BJ (cell line): ENCODE results near the gene LIN28A. TPM values are rescaled to one million over a fixed set of nuclear protein-coding genes. Genes with fewer than 3 reads are reported as not detected.
A peak's percentile ranks its signal among the peaks of the same experiment; 100 is the strongest.

Experiments used
- CTCF ChIA-PET: fragments of 350-600 bp; formaldehyde crosslinking; extraction: SDS; loops from one replicate; lab custom pipeline; 2021; ENCODE audit warnings: antibody characterized with exemption, inconsistent platforms; lab: Yijun Ruan, JAX
- POLR2A ChIA-PET: fragments of 300-600 bp; sonication (Branson Sonifier 250); formaldehyde crosslinking; extraction: SDS; loops from one replicate; lab custom pipeline; 2021; ENCODE audit warnings: antibody characterized with exemption; lab: Charles Lee
- DNase-seq: peaks from one replicate; pipeline ENCODE4 v3.0.0-alpha.2; 2011; ENCODE audit warnings: low read depth
- H3K27me3 ChIP-seq: 2 replicates; pipeline ENCODE4 v1.6.0; 2011; ENCODE audit warnings: low read length; ENCODE audit not compliant: control insufficient read depth, insufficient read depth
- H3K36me3 ChIP-seq: 2 replicates; pipeline ENCODE4 v1.5.1; 2011; ENCODE audit warnings: low read length; ENCODE audit not compliant: control insufficient read depth, insufficient read depth
- H3K4me3 ChIP-seq: 2 replicates; pipeline ENCODE4 v1.5.1; 2011; ENCODE audit warnings: low read depth, mild to moderate bottlenecking, control low read depth, low read length
- polyA minus RNA-seq: library from RNA; depleted of rRNA, polyadenylated mRNA; stranded (reverse); fragments of >200 nt; gene quantifications from 2 replicates; pipeline ENCODE4 v1.2.3, GENCODE V29; 2011; rRNA and poly(A)+ RNA removed
- polyA plus RNA-seq: library from polyadenylated mRNA; depleted of rRNA; stranded (reverse); fragments of >200 nt; gene quantifications from 2 replicates; pipeline ENCODE4 v1.2.3, GENCODE V29; 2011; rRNA removed
- TF ChIP-seq, protein P1 (sequence below): IDR thresholded peaks from 2 replicates; pipeline ENCODE4 v1.5.1; 2011; ENCODE audit warnings: low read depth, mild to moderate bottlenecking, control low read depth, inconsistent platforms, low read length, moderate library complexity; ENCODE audit not compliant: insufficient read depth

LIN28A gene, protein sequence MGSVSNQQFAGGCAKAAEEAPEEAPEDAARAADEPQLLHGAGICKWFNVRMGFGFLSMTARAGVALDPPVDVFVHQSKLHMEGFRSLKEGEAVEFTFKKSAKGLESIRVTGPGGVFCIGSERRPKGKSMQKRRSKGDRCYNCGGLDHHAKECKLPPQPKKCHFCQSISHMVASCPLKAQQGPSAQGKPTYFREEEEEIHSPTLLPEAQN
- polyA plus RNA-seq (not detected in 2 replicates), polyA minus RNA-seq (not detected in 2 replicates)

DNA sequence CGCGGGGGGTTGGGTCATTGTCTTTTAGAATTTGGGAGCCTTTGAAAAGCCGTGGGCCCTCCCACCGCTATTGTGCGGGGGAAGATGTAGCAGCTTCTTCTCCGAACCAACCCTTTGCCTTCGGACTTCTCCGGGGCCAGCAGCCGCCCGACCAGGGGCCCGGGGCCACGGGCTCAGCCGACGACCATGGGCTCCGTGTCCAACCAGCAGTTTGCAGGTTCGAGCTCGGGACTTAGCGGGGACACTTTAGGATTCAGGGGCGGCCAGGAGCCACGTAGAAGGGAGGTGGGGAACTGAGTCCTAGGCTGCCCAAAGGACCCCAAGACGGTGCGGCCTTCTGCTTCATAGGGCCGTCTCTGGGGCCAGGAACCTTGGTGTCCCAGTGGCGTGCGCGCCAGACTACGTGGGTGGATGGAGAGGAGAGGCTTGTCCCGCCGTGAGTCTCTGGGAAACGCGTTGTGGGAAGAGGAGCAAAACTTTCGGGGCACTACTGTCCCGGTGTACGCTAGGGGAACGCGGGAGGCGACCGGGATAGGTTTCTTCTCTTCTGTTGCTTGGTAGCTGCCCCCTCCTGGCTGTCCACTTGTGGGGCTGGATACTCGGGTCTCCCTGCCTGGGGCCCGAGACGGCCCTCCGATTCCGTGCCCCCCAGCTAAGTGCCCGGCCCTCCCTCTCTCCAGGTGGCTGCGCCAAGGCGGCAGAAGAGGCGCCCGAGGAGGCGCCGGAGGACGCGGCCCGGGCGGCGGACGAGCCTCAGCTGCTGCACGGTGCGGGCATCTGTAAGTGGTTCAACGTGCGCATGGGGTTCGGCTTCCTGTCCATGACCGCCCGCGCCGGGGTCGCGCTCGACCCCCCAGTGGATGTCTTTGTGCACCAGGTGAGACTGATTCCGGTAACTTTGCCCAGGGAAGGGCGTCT, at the start of gene LIN28A:
Gene LIN28A, plus strand, starts transcription at position 112 of the 918 bp plus-strand sequence. Its CDS starts 75 bp downstream, at position 187.
- Histone ChIP-seq H3K27me3 (peaks cover 37% of the 10 kb centered on the region), H3K36me3 (no peaks in the 10 kb centered on the region), H3K4me3 (no peak within 1 kb of the TSS)
- no peak for DNase-seq
- POLR2A ChIA-PET: no interaction called here
- CTCF ChIA-PET: interaction anchor here (1.2 kb wide), 1 partner anchor 16 kb away, joined by 3 read pairs; no protein-coding TSS in a partner anchor
- TF ChIP-seq, protein P1, sequence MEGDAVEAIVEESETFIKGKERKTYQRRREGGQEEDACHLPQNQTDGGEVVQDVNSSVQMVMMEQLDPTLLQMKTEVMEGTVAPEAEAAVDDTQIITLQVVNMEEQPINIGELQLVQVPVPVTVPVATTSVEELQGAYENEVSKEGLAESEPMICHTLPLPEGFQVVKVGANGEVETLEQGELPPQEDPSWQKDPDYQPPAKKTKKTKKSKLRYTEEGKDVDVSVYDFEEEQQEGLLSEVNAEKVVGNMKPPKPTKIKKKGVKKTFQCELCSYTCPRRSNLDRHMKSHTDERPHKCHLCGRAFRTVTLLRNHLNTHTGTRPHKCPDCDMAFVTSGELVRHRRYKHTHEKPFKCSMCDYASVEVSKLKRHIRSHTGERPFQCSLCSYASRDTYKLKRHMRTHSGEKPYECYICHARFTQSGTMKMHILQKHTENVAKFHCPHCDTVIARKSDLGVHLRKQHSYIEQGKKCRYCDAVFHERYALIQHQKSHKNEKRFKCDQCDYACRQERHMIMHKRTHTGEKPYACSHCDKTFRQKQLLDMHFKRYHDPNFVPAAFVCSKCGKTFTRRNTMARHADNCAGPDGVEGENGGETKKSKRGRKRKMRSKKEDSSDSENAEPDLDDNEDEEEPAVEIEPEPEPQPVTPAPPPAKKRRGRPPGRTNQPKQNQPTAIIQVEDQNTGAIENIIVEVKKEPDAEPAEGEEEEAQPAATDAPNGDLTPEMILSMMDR: no peak

DNA sequence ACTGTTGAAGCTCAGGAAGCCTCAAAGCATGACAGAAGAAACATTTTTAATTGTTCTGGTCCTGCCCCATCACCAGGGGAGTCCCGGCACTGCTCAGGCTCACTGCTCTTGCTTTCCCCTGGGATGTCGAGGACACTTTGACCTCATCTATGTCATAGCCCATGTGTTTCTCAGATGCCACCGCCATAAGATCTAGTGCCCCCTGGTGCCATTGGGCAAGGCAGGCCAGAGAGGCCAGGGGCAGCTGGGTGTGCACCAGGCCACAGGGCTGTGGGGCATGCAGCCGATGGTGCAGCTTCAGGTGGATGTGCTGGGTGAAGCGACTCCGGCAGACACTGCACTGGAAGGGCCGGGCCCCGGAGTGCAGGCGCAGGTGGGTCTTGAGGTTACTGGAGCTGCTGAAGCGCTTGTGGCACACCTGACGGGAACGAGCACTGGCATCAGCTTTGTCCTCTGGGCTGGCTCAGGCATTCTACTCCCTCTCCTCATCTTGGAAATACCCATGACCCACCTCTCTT, 49.0 kb upstream of the LIN28A start:
- POLR2A ChIA-PET: interaction anchor here (0.6 kb wide), 1 partner anchor 78 kb away, joined by 3 read pairs; no protein-coding TSS in a partner anchor
- TF ChIP-seq, protein P1: no peak
- H3K4me3 ChIP-seq: no peak overlapping the region

DNA sequence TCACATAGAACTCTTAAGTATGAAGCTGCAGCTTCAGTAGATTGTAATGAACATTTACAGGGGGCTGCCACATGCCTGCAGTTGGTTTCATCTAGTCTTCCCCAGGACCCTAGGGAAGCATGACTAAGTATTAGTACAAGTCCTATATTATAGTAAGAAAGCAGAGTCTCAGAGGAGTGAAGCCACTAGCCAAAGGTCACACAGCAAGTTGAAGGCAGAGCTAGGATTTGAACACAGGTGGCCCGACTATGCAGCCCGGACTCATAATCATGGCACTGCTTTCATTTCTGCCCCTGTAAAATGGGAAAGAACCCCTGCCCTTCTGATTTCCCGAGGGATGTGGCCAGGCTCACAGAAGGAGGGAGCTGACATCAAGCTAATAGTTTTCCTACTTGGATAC, 48.3 kb upstream of the LIN28A start:
- CTCF ChIA-PET: interaction anchor here (0.9 to 5.3 kb wide), 9 partner anchors 9 to 193 kb away, joined by 3 to 78 read pairs (median 5); partner anchors contain the start of genes CEP85 and ZNF593
- POLR2A ChIA-PET: no interaction called here
- no peak for DNase-seq
- TF ChIP-seq, protein P1: no peak
- Histone ChIP-seq H3K27me3 (peaks cover 26% of the 10 kb centered on the region), H3K36me3 (no peaks in the 10 kb centered on the region), H3K4me3 (no peak overlapping the region)

More for the DNA sequence above, 49.0 kb upstream of the LIN28A start:
- DNase-seq: no peak
- Histone ChIP-seq H3K27me3 (peaks cover 26% of the 10 kb centered on the region), H3K36me3 (no peaks in the 10 kb centered on the region)
- CTCF ChIA-PET: interaction anchor here (0.9 to 5.3 kb wide), 10 partner anchors 10 to 192 kb away, joined by 3 to 78 read pairs (median 5); partner anchors contain the start of genes CEP85 and ZNF593

DNA sequence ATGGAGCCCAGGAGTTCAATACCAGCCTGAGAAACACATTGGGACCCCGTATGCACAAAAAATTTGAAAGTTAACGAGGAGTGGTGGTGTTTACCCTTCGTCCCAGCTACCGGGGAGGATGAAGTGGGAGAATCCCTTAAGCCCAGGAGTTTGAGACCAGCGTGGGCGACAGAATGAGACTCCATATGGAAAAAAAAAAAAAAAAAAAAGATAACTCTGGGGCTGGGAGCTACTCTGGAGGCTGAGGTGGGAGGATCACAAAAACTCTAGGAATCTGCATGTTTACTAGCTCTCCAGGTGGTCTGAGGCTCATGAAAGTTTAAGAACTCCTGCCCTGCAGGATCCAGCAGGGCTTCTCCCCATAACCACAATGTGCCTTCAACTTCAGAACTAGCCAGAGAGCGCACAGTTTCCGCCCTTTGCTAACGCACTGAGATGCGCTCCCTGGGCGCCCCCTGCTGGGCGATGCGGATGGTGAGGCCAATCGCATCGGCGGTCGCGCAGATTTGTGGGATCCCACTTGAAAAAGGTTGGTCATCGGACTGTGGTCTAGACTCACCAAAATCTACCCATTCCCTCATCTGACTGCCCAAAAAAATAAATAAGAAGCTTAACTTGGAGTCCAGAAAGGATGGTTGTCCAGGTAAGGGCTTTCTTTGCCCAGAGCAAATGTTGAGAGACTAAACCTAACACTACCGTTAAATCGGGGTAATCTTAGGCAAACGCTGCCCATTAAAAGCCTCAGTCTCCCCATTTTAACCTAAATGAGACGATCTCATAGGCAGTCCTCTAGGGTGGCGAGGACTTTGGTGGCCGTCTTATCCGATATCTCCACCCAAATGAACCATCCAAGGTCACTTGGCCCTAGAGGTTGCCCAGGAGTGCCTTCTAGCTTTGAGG, 46.8 kb upstream of the LIN28A start:
- Histone ChIP-seq H3K36me3 (no peaks in the 10 kb centered on the region), H3K4me3 (no peak overlapping the region), H3K27me3 (peaks cover 24% of the 10 kb centered on the region)
- CTCF ChIA-PET: interaction anchor here (0.7 to 5.3 kb wide), 31 partner anchors 9 to 503 kb away, joined by 3 to 78 read pairs (median 4); partner anchors contain the start of genes CRYBG2, DHDDS and ZNF593
- TF ChIP-seq, protein P1: peak; percentile 99
- no peak for DNase-seq
- POLR2A ChIA-PET: no interaction called here
